Activated CD4-positive, alpha-beta T cell treated with anti-CD3 and anti-CD28 coated beads, Interleukin-2, amount 50 U/mL, for 1 hour (primary cell): ENCODE data around the gene RALGAPB.
"Not testable (repeated sequence)": the region's sequence is repeated elsewhere in the genome, so short reads cannot be mapped to it uniquely, and the experiment has no call there.

ENCODE experiments used
- DNase-seq: peaks from one replicate; pipeline ENCODE4 v3.0.0-alpha.2; 2020

The RALGAPB gene

DNA sequence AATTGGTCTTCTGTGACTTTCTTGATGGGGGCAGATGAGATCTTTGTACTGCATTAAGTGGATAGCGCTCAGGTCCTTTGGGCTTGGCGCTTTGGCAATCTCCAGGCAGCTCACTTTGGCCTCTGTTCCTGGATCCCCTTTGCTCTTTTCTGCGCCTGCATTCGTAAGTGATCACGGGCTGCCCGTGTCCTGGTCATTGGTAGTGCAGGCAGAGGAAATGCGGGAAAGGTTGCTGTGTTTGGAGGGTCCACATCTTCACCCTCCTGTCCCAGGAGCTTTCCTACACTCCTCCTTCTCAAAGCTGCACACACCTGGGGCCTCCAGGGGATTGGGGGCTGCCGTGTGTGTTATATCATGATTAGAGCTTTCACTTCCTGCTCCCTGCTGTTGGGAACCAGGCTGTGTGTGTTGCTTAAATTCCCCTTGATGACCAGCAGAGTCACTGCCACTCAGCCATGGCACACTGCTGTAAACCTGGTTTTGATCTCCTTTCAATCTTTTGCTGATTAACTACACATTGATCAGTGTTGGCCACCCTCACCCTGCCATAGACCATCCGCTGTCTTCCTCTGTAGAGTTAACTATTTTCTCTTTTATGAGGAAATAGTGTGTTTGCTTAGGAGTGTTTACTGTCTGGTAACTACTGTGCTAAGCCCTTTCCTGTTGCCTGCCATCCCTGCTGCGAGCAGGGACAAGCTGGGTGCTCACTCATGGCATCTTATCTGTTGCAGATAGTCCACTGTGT lies 24.5 kb upstream of the RALGAPB start:
- DNase-seq, result no peak

- no peak for DNase-seq
Measured at GRCh38 chr20:38449046-38449445, 23.6 kb upstream of the RALGAPB start.

GRCh38 chr20:38450412-38450975 lies 22.1 kb upstream of the RALGAPB start:
- DNase-seq, result no peak

DNA sequence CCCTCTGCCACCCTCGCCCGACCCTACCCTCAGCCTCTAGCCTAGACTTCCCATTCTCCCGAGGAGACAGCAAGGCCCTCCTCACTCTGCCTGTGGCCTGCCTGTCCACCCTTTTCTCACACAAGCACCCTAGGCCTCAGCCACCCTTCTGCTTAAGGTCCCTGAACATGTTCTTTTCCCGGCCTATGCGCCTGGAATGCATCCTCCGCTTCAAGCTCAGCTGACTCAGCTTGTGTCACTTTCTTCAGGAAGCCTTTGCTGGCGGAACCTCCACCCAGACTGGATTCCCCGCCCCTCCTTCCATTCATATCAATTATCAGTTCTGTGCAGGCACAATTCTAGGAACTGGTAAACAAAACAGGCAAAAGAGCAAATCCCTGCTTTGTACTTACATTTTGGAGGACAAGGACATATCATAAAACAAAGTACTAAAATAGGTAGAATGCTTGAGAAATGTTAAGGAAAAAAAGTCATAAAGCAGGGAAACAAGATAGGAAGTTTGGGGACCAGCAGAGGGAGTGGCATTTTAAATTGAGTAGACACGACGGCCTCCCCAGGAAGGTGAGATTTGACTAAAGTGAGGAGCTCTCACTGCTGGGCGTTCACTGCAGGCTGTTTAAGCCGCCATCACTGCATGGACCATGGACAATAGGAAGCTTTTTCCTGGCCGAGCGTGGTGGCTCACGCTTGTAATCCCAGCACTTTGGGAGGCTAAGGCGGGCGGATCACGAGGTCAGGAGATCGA lies 19.6 kb upstream of the RALGAPB start:
- no peak for DNase-seq

- no peak for DNase-seq
Measured at GRCh38 chr20:38453941-38454340, 18.7 kb upstream of the RALGAPB start.

DNA sequence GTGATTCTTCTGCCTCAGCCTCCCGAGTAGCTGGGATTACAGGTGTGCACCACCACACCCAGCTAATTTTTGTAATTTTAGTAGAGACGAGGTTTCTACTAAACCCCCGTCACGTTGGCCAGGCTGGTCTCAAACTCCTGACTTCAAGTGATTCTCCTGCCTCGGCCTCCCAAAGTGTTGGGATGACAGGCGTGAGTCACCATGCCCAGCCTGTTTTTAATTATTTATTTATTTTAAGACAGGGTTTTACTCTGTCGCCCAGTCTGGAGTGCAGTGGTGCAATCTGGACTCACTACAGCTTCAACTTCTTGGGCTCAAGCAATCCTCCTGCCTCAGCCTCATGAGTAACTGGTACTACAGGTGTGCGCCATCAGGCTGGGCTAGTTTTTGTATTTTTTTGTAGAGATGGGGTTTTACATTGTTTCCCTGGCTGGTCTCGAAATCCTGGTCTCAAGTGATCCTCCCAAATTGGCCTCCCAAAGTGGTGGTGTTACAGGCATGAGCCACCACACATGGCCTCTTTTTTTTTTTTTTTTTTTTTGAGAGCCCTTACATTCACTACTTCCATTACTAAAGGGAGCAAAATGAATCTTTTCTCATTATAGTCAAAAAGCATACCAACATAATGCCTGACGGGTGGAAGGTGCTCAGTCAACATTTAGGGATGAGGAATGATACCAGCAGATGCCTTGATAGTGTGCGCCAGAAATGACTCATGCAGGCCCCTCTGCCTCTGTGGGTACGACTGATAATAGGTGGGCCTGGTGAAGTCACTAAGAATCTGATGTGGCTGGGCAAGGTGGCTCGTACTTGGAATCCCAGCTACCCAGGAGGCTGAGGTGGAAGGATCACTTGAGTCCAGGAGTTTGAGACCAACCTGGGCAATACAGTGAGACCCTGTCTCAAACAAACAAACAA lies 17.8 kb upstream of the RALGAPB start:
- DNase-seq, result no peak

DNA sequence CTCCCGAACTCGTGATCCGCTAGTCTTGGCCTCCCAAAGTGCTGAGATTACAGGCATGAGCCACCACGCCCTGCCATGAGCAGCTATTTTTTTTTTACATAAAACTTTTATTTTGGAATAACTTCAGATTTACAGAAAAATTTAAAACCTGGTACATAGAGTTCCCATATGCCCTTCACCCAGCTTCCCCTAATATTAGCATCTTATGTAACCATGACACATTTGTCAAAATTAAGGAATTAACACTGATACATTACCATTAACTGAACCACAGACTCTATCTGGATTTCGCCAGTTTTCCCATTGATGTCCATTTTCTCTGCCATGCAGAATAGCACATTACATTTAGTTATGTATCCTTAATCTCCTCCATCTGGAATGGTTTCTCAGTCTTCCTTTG lies 14.3 kb upstream of the RALGAPB start:
- DNase-seq, result no peak

GRCh38 chr20:38460040-38460623 lies 12.5 kb upstream of the RALGAPB start:
- no peak for DNase-seq

DNA sequence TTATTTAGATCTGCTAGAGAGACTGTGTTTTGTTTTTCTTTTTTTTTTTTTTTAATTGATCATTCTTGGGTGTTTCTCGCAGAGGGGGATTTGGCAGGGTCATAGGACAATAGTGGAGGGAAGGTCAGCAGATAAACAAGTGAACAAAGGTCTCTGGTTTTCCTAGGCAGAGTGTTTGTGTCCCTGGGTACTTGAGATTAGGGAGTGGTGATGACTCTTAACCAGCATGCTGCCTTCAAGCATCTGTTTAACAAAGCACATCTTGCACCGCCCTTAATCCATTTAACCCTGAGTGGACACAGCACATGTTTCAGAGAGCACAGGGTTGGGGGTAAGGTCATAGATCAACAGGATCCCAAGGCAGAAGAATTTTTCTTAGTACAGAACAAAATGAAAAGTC lies 12.0 kb upstream of the RALGAPB start:
- DNase-seq, result not testable (repeated sequence)

DNA sequence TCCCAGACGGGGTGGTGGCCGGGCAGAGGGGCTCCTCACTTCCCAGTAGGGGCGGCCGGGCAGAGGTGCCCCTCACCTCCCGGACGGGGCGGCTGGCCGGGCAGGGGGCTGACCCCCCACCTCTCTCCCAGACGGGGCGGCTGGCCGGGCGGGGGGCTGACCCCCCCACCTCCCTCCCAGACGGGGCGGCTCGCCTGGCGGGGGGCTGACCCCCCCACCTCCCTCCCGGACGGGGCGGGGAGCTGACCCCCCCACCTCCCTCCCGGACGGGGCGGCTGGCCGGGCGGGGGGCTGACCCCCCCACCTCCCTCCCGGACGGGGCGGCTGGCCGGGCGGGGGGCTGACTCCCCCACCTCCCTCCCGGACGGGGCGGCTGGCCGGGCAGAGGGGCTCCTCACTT lies 11.5 kb upstream of the RALGAPB start:
- DNase-seq, result not testable (repeated sequence)

GRCh38 chr20:38461569-38461968 lies 11.1 kb upstream of the RALGAPB start:
- DNase-seq, result not testable (repeated sequence)

DNA sequence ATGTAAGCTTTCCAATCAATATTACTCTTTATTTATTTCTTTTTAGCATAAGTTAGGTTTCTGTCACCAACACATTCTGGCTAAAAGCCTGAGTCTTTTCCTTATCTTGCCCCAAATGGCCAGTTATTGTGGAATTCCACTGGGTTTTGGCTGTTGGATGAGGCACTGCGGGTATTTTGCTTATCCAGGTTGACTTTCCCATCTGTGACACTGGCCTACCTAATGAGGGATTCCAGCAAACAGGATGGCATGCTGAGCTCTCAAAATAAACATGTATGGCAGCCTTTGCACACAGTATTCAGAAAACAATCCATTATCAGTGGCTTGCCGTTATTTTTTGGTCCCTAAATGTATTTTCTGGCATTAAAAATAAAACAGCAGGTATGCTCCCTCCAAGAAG lies 6.5 kb upstream of the RALGAPB start:
- DNase-seq, result no peak

- DNase-seq, result no peak
Measured at GRCh38 chr20:38466983-38467382, 5.7 kb upstream of the RALGAPB start.

- DNase-seq, result no peak
Measured at GRCh38 chr20:38471245-38471644, 1.4 kb upstream of the RALGAPB start.

DNA sequence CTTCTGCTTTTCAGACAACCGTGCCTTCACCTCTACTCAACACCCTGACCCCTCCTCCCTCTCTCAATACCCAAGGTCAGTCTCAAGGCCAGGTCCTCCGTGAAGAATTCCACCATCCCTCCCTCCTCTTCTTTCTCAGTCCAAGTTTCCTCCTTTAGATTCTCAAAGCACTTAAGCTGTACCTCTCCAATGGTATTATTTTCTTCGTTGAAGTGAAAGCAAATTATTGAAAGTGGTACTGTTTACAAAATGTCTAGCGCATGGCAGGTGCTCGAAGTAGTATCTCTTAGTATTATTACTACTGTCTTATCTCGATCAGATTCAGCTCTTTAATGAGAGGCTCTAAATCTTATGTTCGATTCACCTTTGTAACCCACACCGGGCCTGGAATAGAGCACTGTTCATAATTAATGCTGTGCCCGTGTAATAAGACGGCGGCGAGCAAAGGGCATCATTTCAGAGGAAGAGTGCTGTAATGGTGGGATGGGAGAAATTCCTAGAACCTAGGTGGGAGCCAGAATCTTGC lies 593 bp upstream of the RALGAPB start:
- DNase-seq, result no peak

DNA sequence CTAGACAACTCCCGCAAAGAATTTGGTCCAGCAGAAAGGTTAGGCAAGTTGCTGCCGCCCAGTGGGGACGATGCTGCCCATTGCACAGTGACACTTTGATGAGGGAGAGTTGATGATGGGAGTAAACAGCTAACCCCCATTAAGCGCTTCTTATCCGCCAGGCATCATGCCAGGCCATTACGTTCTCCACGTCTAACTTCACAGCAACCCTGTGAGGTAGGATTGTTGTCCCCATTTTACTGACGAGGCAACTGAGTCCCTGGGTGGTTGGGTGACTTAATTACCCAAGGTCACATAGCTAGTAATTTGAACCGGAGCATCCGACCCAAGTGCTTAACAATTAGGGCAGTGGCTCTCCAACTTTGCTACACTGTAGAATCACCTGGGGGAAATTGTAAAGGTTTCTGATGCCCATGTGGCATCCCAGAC lies 738 bp downstream of the RALGAPB start:
- DNase-seq, result no peak

DNA sequence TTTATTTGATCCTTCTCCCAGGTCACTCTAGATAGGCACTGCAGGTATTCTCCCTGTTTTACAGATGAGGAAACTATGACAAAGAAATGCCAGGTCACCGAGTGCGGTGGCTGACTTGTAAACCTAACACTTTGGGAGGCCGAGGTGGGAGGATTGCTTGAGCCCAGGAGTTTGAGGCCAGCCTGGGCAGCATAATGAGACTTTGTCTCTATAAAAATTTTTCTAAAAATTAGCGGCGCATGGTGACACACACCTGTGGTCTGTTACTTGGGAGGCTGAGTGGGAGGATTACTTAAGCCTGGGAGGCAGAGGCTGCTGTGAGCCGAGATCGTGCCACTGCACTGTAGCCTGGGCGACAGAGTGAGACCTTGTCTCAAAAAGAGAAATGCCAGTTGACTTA lies 5.1 kb downstream of the RALGAPB start:
- no peak for DNase-seq

DNA sequence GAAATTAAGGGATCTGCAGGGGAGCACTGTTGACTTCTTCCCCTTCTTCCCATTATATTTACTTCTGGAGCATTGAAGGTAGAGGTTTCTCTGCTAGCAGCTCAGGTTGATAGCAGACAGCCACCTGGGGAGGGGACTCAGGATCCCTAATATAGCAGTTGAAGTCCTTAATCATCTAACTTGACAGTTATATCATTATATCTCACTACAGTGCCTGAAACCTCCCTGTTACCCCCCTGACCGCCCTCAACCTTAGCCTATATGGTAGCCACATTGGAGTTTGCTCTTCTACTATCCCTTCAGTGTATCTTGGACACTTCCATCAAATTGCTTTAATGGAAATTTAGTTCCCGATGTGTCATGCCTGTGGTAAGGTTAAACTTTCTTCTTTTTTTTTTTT lies 7.0 kb downstream of the RALGAPB start:
- DNase-seq, result no peak

GRCh38 chr20:38485041-38485440 lies 12.4 kb downstream of the RALGAPB start:
- DNase-seq, result no peak

- no peak for DNase-seq
Measured at GRCh38 chr20:38489181-38489580, 16.5 kb downstream of the RALGAPB start.

GRCh38 chr20:38497246-38497935 lies 24.7 kb downstream of the RALGAPB start:
- no peak for DNase-seq

DNA sequence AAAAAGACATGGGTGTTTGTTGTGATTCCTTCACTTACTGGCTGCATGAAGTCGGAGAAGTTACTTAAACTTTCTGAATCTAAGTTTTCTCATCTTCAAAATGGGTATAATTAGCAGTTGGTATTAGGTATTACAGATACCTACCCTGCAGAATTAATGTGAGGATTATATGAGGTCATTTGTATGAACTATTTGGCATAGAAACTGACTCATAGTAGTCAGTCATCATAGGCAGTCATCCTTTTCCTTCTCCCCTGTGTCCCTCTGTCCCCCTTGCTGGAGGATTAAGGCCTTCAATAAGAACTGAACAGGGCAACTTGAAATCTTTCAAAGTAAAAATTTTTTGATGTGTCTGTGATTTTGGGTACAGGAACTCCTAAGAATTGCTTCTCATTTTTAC lies 26.3 kb downstream of the RALGAPB start:
- DNase-seq, result no peak
